Measurements from ENCODE around the gene ADK.

GRCh38 chr10:74238031-74238431 is 87.0 kb downstream of the ADK start:
- TF ChIP-seq EZH2 (IDR thresholded peaks at IDR 0.05; ENCODE audit: insufficient read depth, low read length) (no peak), CTCF (IDR thresholded peaks at IDR 0.05; ENCODE audit: insufficient read depth, low read depth, low read length) (no peak)
